Thyroid gland (tissue), 4 donors: ENCODE results near the gene FAM53B. TPM values are rescaled to one million over a fixed set of nuclear protein-coding genes. Genes with fewer than 3 reads are reported as not detected.

Experiments
- DNase-seq, 2 donors: peaks; one replicate each; pipeline ENCODE4 v3.0.0-alpha.2; 2019
- H3K27ac ChIP-seq, 3 donors: fragments of 200-600 bp; sonication (generic); 1 replicate in 2 of 3; 2 replicates in 1 of 3; pipeline ENCODE4 v1.5.1; 2016 to 2019; ENCODE audit warnings: mild to moderate bottlenecking in 1 of 3, moderate library complexity in 1 of 3
- H3K27me3 ChIP-seq: fragments of 200-600 bp; sonication (generic); one replicate; pipeline ENCODE4 v1.5.1; 2019
- H3K36me3 ChIP-seq, 2 donors: fragments of 200-600 bp; sonication (generic); one replicate each; pipeline ENCODE4 v1.5.1; 2016 to 2019
- H3K4me1 ChIP-seq, 2 donors: fragments of 200-600 bp; sonication (generic); one replicate each; pipeline ENCODE4 v1.5.1; 2017 to 2019
- H3K4me3 ChIP-seq, 3 donors: fragments of 200-600 bp; sonication (generic); replicated peaks in 1 of 3; 1 replicate in 2 of 3; 2 replicates in 1 of 3; pipeline ENCODE4 v1.5.1; 2016; ENCODE audit warnings: mild to moderate bottlenecking in 1 of 3
- H3K9me3 ChIP-seq: fragments of 200-600 bp; sonication (generic); one replicate; pipeline ENCODE4 v1.5.1; 2017
- POLR2A ChIP-seq, 2 donors: fragments of 450-650 bp; IDR thresholded peaks; one replicate each; pipeline ENCODE4 v1.6.1; 2017; ENCODE audit warnings: antibody characterized with exemption in 2 of 2, mild to moderate bottlenecking in 2 of 2, moderate library complexity in 1 of 2
- WGBS, 2 donors: methylation state at CpG; one replicate each; pipeline ENCODE4 v1.1.5; 2017; 5-methylcytosine and 5-hydroxymethylcytosine counted together
- intact Hi-C: fragments of 100-400 bp; cut with DNase I; formaldehyde crosslinking; loops from one replicate; pipeline ENCODE4 v1.15.1; 2023
- total RNA-seq, 4 donors: library from RNA; depleted of rRNA; stranded (reverse); fragments of >200 nt; gene quantifications; one replicate each; pipeline ENCODE4 v1.2.3, GENCODE V29; 2016
- TF ChIP-seq, protein P1 (sequence below), 6 experiments: fragments of 200-600 bp in 3 of 6; fragments of 450-650 bp in 3 of 6; sonication (generic) in 3 of 6; IDR thresholded peaks; one replicate each; pipeline ENCODE4 v1.5.1; 2016 to 2019; ENCODE audit warnings: antibody characterized with exemption in 6 of 6, mild to moderate bottlenecking in 2 of 6, inconsistent platforms in 1 of 6, moderate library complexity in 1 of 6

The FAM53B gene
- total RNA-seq, 4 donors from 2014 or later, result 37.6 to 96.3 (median 80.4) TPM

DNA sequence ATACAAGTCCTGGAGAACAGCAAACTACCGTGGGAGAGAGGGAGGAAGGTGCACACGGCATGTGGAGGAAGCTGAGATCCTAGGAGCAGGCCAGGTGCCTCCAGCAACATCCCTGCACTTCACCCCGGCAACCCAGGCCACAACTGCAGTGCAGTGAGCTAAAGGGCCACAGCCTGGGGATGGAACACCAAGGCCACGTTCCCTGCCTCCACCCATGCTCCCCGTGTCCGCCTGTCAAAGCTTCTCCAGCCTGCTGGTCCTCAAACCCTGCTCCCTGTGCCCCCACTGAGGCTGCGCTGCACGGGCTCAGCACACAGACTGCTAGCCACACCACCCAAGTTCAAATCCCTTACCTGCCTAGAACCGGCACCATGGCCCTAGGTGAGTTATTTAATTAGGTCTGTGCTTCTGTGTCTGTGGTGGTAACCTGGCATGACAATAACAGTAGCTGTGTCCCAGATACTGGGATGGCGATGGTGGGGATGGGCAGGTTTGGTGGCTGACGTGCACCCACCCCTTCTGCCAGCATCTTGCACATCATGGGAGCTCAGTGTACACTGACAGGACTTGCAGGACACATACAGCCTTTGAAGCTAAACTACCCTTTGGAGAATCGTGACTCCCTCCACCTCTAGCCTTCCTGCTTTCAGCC is 85.5 kb downstream of the FAM53B start:
- Histone ChIP-seq H3K9me3 (no peaks in the 10 kb centered on the region), H3K27ac (peak overlapping the region in 2 of 3 donors; percentile 23 to 50), H3K4me1 (peaks cover 14 to 39% of the 10 kb centered on the region in 2 donors), H3K27me3 (no peaks in the 10 kb centered on the region), H3K4me3 (no peak overlapping the region), H3K36me3 (no peaks in the 10 kb centered on the region)
- DNase-seq, result no peak
- WGBS, 2 donors, result 95 to 96% methylated on average over 12 of the region's 12 CpGs
- intact Hi-C loops, result no loop called here
- TF ChIP-seq, protein P1, sequence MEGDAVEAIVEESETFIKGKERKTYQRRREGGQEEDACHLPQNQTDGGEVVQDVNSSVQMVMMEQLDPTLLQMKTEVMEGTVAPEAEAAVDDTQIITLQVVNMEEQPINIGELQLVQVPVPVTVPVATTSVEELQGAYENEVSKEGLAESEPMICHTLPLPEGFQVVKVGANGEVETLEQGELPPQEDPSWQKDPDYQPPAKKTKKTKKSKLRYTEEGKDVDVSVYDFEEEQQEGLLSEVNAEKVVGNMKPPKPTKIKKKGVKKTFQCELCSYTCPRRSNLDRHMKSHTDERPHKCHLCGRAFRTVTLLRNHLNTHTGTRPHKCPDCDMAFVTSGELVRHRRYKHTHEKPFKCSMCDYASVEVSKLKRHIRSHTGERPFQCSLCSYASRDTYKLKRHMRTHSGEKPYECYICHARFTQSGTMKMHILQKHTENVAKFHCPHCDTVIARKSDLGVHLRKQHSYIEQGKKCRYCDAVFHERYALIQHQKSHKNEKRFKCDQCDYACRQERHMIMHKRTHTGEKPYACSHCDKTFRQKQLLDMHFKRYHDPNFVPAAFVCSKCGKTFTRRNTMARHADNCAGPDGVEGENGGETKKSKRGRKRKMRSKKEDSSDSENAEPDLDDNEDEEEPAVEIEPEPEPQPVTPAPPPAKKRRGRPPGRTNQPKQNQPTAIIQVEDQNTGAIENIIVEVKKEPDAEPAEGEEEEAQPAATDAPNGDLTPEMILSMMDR (IDR thresholded peaks at IDR 0.05), result no peak
- TF ChIP-seq POLR2A (IDR thresholded peaks at IDR 0.05), result no peak

DNA sequence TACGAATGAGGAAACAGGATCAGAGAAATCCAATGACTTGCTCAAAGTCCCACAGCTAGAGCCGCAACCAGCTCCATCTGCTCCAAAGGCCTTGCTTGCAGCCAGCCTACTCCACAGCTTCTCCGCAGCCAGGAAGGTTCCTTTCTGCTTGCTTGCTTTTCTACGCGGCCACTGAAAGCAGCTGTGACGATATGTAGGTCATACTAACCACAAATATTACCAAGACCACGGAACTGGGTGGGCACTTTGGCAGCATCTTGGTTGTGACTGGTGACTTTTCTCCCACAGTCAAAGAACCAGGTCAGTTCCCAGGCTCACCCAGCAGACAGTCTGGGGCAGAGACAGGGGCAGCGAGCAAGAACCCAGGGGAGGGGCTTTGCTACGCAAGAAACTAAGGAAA is 86.4 kb downstream of the FAM53B start:
- intact Hi-C loops, result no loop called here
- WGBS, 2 donors, result 73 to 83% methylated on average over 9 of the region's 9 CpGs
- TF ChIP-seq POLR2A (IDR thresholded peaks at IDR 0.05), result no peak
- TF ChIP-seq, protein P1 (IDR thresholded peaks at IDR 0.05), result no peak
- DNase-seq, result peak in 1 of 2 donors; percentile 35
- Histone ChIP-seq H3K4me3 (no peak overlapping the region), H3K27me3 (no peaks in the 10 kb centered on the region), H3K27ac (peak overlapping the region; percentile 19 to 50 (median 21)), H3K9me3 (no peaks in the 10 kb centered on the region), H3K4me1 (peaks cover 23 to 48% of the 10 kb centered on the region in 2 donors), H3K36me3 (no peaks in the 10 kb centered on the region)

DNA sequence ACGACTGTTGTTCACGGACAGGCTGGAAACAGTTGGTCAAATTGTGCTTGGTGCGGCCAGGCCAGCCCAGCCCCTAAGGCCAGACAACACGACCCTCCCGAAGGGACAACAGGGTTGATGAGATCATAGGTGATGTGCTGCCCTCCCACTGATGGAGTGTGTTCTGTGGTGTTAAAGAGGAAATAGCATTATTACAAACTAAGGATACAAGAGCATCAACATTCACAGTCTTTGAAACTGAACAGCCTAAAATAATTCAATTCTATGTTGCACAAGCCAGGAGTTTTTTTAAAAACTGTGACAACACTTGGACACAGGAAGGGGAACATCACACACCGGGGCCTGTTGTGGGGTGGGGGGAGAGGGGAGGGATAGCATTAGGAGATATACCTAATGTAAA is 87.6 kb downstream of the FAM53B start:
- Histone ChIP-seq H3K9me3 (no peaks in the 10 kb centered on the region), H3K27ac (peak overlapping the region in 1 of 3 donors; percentile 92), H3K4me3 (no peak overlapping the region), H3K27me3 (no peaks in the 10 kb centered on the region), H3K4me1 (peaks cover 24 to 56% of the 10 kb centered on the region in 2 donors), H3K36me3 (no peaks in the 10 kb centered on the region)
- intact Hi-C loops, result no loop called here
- TF ChIP-seq, protein P1 (IDR thresholded peaks at IDR 0.05), result no peak
- no peak for TF ChIP-seq POLR2A (IDR thresholded peaks at IDR 0.05)
- 92 to 93% methylated on average over 6 of the region's 6 CpGs for WGBS, 2 donors
- no peak for DNase-seq

DNA sequence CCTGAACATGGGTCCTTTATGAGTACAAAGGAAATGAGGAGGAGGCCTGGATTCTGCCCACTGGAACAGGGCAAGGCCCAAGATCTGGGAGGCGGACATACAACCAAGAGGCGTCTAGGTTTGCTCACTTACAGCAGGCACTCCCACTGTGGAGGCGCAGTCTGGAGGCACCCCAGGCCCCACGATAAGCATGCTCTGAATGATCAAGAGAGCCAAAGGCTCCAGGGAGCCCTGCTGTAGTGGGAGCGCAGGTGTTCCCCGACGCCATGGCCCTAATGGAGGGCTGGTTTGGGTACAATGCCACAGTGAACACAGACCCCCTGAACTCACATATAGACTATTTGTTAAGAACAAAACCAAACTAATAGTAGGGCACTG is 88.1 kb downstream of the FAM53B start:
- TF ChIP-seq POLR2A (IDR thresholded peaks at IDR 0.05), result no peak
- TF ChIP-seq, protein P1 (IDR thresholded peaks at IDR 0.05), result no peak

More for the DNA sequence above, 88.1 kb downstream of the FAM53B start:
- Histone ChIP-seq H3K36me3 (no peaks in the 10 kb centered on the region), H3K27ac (peak overlapping the region in 1 of 3 donors; percentile 92), H3K4me1 (peaks cover 27 to 61% of the 10 kb centered on the region in 2 donors), H3K4me3 (no peak overlapping the region), H3K27me3 (no peaks in the 10 kb centered on the region), H3K9me3 (no peaks in the 10 kb centered on the region)
- intact Hi-C loops, result no loop called here
- no peak for DNase-seq
- 94 to 100% methylated on average over 6 to 7 of the region's 7 CpGs for WGBS, 2 donors
